OCI-LY3 (cell line): Measurements from ENCODE around the gene VPS72.

Experiments used
- H2AFZ ChIP-seq: fragments of 200-600, 300-600 bp; shearing (Covaris generic); 2 replicates; pipeline ENCODE4 v1.6.0; 2014; ENCODE audit warnings: antibody characterized with exemption, low read depth, low read length
- H3K27ac ChIP-seq: fragments of 200-600, 300-600 bp; sonication (generic); 2 replicates; pipeline ENCODE4 v1.5.1; 2014; ENCODE audit warnings: mild to moderate bottlenecking, low read length, moderate library complexity, mixed read lengths
- H3K27me3 ChIP-seq: fragments of 200-600, 300-600 bp; sonication (generic); 2 replicates; pipeline ENCODE4 v1.6.1; 2014; ENCODE audit warnings: low read depth, low read length, mixed read lengths
- H3K36me3 ChIP-seq: fragments of 200-600, 300-600 bp; sonication (generic); replicated peaks from 2 replicates; pipeline ENCODE3; 2014; ENCODE audit warnings: low read depth, low read length, mixed read lengths
- H3K4me1 ChIP-seq: fragments of 300-600, 200-600 bp; sonication (generic); 2 replicates; pipeline ENCODE4 v1.6.1; 2014; ENCODE audit warnings: low read length, mixed read lengths
- H3K4me2 ChIP-seq: fragments of 200-600, 300-600 bp; sonication (generic); 2 replicates; pipeline ENCODE4 v1.6.1; 2014; ENCODE audit warnings: low read length, mixed read lengths
- H3K4me3 ChIP-seq: fragments of 300-600, 200-600 bp; sonication (generic); 2 replicates; pipeline ENCODE4 v1.5.1; 2014; ENCODE audit warnings: antibody characterized with exemption, mild to moderate bottlenecking, low read length, moderate library complexity
- H3K79me2 ChIP-seq: fragments of 300-600, 200-600 bp; shearing (Covaris generic); 2 replicates; pipeline ENCODE4 v1.6.1; 2014; ENCODE audit warnings: mild to moderate bottlenecking, low read length, mixed read lengths
- H3K9ac ChIP-seq: fragments of 300-600, 200-600 bp; shearing (Covaris generic); 2 replicates; pipeline ENCODE4 v1.6.0; 2014; ENCODE audit warnings: mild to moderate bottlenecking, low read length, moderate library complexity
- H3K9me3 ChIP-seq: fragments of 200-600, 300-600 bp; shearing (Covaris generic); 2 replicates; pipeline ENCODE4 v1.6.1; 2014; ENCODE audit warnings: low read length, mixed read lengths; ENCODE audit not compliant: insufficient read depth
- H4K20me1 ChIP-seq: fragments of 200-600, 300-600 bp; sonication (generic); 2 replicates; pipeline ENCODE4 v1.6.1; 2016; ENCODE audit warnings: low read length, mixed read lengths; ENCODE audit not compliant: insufficient read depth
- EZH2phosphoT487 ChIP-seq: fragments of 200-600 bp; shearing (Covaris generic); IDR thresholded peaks from 2 replicates; pipeline ENCODE4 v1.6.1; 2018; ENCODE audit warnings: antibody characterized with exemption, mixed run types, low read depth
- TF ChIP-seq, protein P1 (sequence below): fragments of 200-600, 300-600 bp; sonication (generic); IDR thresholded peaks from 2 replicates; pipeline ENCODE4 v1.5.1; 2014; ENCODE audit warnings: antibody characterized with exemption, low read length, low read depth

Gene VPS72, protein sequence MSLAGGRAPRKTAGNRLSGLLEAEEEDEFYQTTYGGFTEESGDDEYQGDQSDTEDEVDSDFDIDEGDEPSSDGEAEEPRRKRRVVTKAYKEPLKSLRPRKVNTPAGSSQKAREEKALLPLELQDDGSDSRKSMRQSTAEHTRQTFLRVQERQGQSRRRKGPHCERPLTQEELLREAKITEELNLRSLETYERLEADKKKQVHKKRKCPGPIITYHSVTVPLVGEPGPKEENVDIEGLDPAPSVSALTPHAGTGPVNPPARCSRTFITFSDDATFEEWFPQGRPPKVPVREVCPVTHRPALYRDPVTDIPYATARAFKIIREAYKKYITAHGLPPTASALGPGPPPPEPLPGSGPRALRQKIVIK

DNA sequence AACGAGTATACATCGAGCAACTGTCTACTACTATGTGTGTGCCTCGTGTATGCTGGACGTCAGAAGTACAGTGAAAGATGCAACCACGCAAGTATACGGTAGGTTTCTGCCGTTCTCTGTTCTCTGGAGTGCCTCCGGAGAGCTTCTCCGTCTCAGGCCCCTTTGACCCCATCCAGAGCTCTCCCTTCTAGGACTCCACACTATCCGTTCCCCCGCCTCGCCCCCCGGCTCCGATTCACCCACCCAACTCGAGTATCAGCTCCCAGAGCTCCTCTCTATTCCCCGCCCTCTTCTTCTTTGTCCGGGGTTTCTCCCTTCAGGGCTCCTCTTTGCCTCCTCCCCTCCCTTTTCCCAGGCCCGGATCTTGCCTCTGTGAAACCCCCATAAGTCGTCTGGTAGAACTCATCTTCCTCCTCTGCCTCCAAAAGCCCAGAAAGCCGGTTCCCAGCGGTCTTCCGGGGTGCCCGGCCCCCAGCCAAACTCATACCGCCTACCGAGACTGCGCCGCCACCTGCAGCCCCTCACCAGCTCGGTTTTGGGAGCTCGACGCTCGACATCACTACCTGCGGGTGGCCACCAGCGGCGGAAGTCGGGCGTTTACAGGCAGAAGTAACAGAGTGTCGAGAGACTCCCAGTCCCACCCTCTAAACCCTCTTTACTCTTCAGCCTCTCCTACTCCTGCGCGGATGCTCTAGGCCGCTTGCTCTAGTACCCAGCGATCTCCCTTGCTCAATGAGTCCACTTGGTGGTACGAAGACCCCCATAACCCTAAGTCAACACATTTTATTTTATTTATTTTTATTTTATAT is at the start of gene VPS72:
Gene VPS72 (minus strand): TSS at position 561 of the 809 bp plus-strand sequence. CDS start 76 bp downstream, at position 485.
- H2AFZ ChIP-seq, result peak within 1 kb of the TSS; percentile 22; the same call in 1 of the 2 replicates
- TF ChIP-seq, protein P1, sequence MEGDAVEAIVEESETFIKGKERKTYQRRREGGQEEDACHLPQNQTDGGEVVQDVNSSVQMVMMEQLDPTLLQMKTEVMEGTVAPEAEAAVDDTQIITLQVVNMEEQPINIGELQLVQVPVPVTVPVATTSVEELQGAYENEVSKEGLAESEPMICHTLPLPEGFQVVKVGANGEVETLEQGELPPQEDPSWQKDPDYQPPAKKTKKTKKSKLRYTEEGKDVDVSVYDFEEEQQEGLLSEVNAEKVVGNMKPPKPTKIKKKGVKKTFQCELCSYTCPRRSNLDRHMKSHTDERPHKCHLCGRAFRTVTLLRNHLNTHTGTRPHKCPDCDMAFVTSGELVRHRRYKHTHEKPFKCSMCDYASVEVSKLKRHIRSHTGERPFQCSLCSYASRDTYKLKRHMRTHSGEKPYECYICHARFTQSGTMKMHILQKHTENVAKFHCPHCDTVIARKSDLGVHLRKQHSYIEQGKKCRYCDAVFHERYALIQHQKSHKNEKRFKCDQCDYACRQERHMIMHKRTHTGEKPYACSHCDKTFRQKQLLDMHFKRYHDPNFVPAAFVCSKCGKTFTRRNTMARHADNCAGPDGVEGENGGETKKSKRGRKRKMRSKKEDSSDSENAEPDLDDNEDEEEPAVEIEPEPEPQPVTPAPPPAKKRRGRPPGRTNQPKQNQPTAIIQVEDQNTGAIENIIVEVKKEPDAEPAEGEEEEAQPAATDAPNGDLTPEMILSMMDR, result no peak

DNA sequence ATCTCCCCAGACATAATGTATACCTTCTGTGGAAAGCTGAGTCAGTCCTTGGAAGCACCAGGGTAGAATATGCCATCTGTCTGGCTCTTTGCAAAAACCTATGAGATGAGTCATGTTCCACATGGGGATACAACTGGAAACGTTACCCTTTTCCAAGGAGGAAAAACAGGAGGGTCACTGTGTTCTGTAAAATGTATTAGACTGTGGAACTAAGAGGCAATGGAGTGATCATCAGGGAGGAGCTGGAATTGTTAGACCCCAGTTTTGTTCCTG is 48.4 kb upstream of the VPS72 start:
- peak overlapping the region; percentile 54 for H3K27ac ChIP-seq
- H3K79me2 ChIP-seq, result peaks cover 6% of the 10 kb centered on the region
- no peak overlapping the region for H2AFZ ChIP-seq

More for the DNA sequence above, at the start of gene VPS72:
- peaks cover 12% of the 10 kb centered on the region for H3K4me1 ChIP-seq
- H3K4me2 ChIP-seq, result peak within 1 kb of the TSS; percentile 73
- H4K20me1 ChIP-seq, result no peaks in the 10 kb centered on the region
- H3K27ac ChIP-seq, result peak within 1 kb of the TSS; percentile 71
- H3K27me3 ChIP-seq, result peaks cover 7% of the 10 kb centered on the region
- H3K4me3 ChIP-seq, result peak within 1 kb of the TSS; percentile 86
- H3K79me2 ChIP-seq, result peaks cover 35% of the 10 kb centered on the region
- peaks cover 12% of the 10 kb centered on the region for H3K36me3 ChIP-seq
- no peaks in the 10 kb centered on the region for H3K9me3 ChIP-seq
- H3K9ac ChIP-seq, result peak within 1 kb of the TSS; percentile 78

DNA sequence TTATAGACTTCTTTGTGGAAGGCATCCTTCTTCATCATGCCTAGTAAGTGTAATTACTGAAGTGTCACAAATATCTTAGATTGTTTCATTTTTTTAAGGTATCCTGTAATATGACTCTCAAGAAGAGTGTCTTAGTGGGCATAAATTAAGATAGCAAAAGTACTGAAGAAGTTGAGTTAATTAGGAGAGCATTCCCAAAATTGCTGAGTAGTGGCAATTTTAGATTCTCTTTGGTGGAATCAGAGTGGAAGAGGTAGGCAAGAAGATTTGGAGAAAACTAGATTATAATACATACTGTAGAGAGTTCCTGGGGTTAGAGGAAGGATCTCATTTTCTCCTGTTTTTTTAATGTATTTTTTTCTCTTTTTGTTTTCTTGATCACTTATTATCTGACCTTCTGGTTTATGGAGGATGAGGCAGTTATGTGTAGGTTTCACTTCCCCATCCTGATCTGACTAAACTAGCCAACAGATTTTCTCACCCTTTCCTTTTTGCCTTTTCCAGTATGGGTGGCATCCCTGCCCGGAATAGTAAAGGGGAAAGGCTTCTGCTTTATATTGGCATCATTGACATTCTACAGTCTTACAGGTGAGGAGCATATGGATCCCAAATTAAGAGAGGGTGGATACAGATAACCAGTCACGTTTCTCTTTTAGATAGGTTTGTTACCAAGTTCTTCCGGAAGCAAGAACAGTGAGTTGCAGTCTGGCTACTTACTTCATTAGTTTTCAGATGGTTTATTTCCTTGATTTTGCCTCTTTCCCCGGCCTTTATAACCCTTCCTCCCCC is 47.9 kb upstream of the VPS72 start:
- Histone ChIP-seq H4K20me1 (peaks cover 14% of the 10 kb centered on the region), H3K36me3 (peaks cover 77% of the 10 kb centered on the region), H3K79me2 (peaks cover 6% of the 10 kb centered on the region), H3K9me3 (no peaks in the 10 kb centered on the region), H3K4me1 (peaks cover 18% of the 10 kb centered on the region), H3K4me3 (no peak overlapping the region), H3K27ac (peak overlapping the region; percentile 54), H3K9ac (no peak overlapping the region), H3K4me2 (peak overlapping the region; percentile 32), H3K27me3 (no peaks in the 10 kb centered on the region), H2AFZ (no peak overlapping the region)
- no peak for TF ChIP-seq EZH2phosphoT487
- TF ChIP-seq, protein P1, result no peak

More for the DNA sequence above, 48.4 kb upstream of the VPS72 start:
- Histone ChIP-seq H3K27me3 (no peaks in the 10 kb centered on the region), H3K4me3 (no peak overlapping the region), H3K4me2 (no peak overlapping the region), H3K4me1 (peaks cover 18% of the 10 kb centered on the region), H3K36me3 (peaks cover 83% of the 10 kb centered on the region), H3K9me3 (no peaks in the 10 kb centered on the region), H4K20me1 (peaks cover 14% of the 10 kb centered on the region), H3K9ac (no peak overlapping the region)
- TF ChIP-seq EZH2phosphoT487, result no peak
- TF ChIP-seq, protein P1, result no peak
